Smooth muscle cell (in vitro differentiated cells): ENCODE data around the gene WDHD1. TPM values are rescaled to one million over a fixed set of nuclear protein-coding genes. Genes with fewer than 3 reads are reported as not detected.
"Not testable (repeated sequence)": the region's sequence is repeated elsewhere in the genome, so short reads cannot be mapped to it uniquely, and the experiment has no call there.

Experiments
- DNase-seq: peaks from one replicate; lab custom pipeline; 2025; ENCODE audit not compliant: unreplicated experiment; lab: John Stamatoyannopoulos, UW
- H2AFZ ChIP-seq: fragments of 200-600 bp; sonication (generic); 2 replicates; pipeline ENCODE4 v1.6.0; 2016; ENCODE audit warnings: antibody characterized with exemption, low read depth, mild to moderate bottlenecking
- H3F3A ChIP-seq: fragments of 200-600 bp; sonication (generic); 2 replicates; pipeline ENCODE4 v1.6.0; 2017; ENCODE audit warnings: antibody characterized with exemption, low read depth
- H3K27ac ChIP-seq: fragments of 200-600 bp; sonication (generic); 2 replicates; pipeline ENCODE4 v1.5.1; 2016; ENCODE audit warnings: low read depth, mild to moderate bottlenecking
- H3K27me3 ChIP-seq: fragments of 200-600 bp; sonication (generic); 2 replicates; pipeline ENCODE4 v1.6.1; 2016; ENCODE audit warnings: low read depth, mild to moderate bottlenecking
- H3K36me3 ChIP-seq: fragments of 200-600 bp; sonication (generic); 2 replicates; pipeline ENCODE4 v1.5.1; 2016; ENCODE audit warnings: low read depth
- H3K4me1 ChIP-seq: fragments of 200-600 bp; sonication (generic); 2 replicates; pipeline ENCODE4 v1.5.1; 2016; ENCODE audit warnings: low read depth
- H3K4me2 ChIP-seq: fragments of 200-600 bp; sonication (generic); 2 replicates; pipeline ENCODE4 v1.6.0; 2016; ENCODE audit warnings: mild to moderate bottlenecking
- H3K4me3 ChIP-seq: fragments of 200-600 bp; sonication (generic); 2 replicates; pipeline ENCODE4 v1.5.1; 2016; ENCODE audit warnings: mild to moderate bottlenecking
- H3K79me2 ChIP-seq: fragments of 200-600 bp; sonication (generic); 2 replicates; pipeline ENCODE4 v1.6.0; 2016; ENCODE audit warnings: low read depth, mild to moderate bottlenecking
- H3K9ac ChIP-seq: fragments of 200-600 bp; sonication (generic); 2 replicates; pipeline ENCODE4 v1.6.0; 2016; ENCODE audit warnings: low read depth
- H3K9me3 ChIP-seq: fragments of 200-600 bp; sonication (generic); replicated peaks from 2 replicates; pipeline ENCODE4 v1.5.1; 2016; ENCODE audit warnings: low read depth
- H4K20me1 ChIP-seq: fragments of 200-600 bp; sonication (generic); 2 replicates; pipeline ENCODE4 v1.6.0; 2016; ENCODE audit warnings: low read depth
- CTCF ChIP-seq: fragments of 200-600 bp; sonication (generic); IDR thresholded peaks from 2 replicates; pipeline ENCODE4 v1.5.1; 2017; ENCODE audit warnings: borderline replicate concordance, mild to moderate bottlenecking, antibody characterized with exemption; ENCODE audit not compliant: insufficient read depth, poor library complexity, severe bottlenecking
- WGBS: methylation state at CpG from one replicate; pipeline ENCODE4 v1.1.7; 2016; ENCODE audit warnings: low lambda C conversion rate; 5-methylcytosine and 5-hydroxymethylcytosine counted together
- polyA plus RNA-seq: library from polyadenylated mRNA; unstranded; fragments of >200 nt; fragmentation: Nextera tagmentation; extraction: Ambion mirVana; gene quantifications from 2 replicates; pipeline ENCODE4 v1.2.1, GENCODE V29; 2016
- total RNA-seq: library from RNA; depleted of rRNA; stranded (reverse); fragments of >200 nt; gene quantifications from 2 replicates; pipeline ENCODE4 v1.2.3, GENCODE V29; 2014

The WDHD1 gene
- total and polyA plus RNA-seq, 2 experiments from 2014 or later = 5.7 to 9.4 TPM

GRCh38 chr14:54919330-54919729, 107.6 kb downstream of the WDHD1 start:
- H3K4me1 ChIP-seq = no peaks in the 10 kb centered on the region

GRCh38 chr14:54918427-54918826, 108.5 kb downstream of the WDHD1 start:
- Histone ChIP-seq H2AFZ (no peak overlapping the region), H3K4me3 (no peak overlapping the region), H3F3A (no peaks in the 10 kb centered on the region), H4K20me1 (no peaks in the 10 kb centered on the region), H3K36me3 (no peaks in the 10 kb centered on the region), H3K9me3 (no peaks in the 10 kb centered on the region), H3K4me1 (no peaks in the 10 kb centered on the region), H3K27ac (no peak overlapping the region), H3K27me3 (no peaks in the 10 kb centered on the region), H3K79me2 (no peaks in the 10 kb centered on the region), H3K4me2 (no peak overlapping the region), H3K9ac (no peak overlapping the region)
- no peak for DNase-seq
- WGBS = 83% methylated on average over 5 of the region's 5 CpGs
- TF ChIP-seq CTCF = no peak

More at GRCh38 chr14:54919330-54919729, 107.6 kb downstream of the WDHD1 start:
- Histone ChIP-seq H3K27me3 (no peaks in the 10 kb centered on the region), H3K27ac (no peak overlapping the region), H3F3A (no peaks in the 10 kb centered on the region), H3K4me3 (no peak overlapping the region), H3K36me3 (no peaks in the 10 kb centered on the region), H4K20me1 (no peaks in the 10 kb centered on the region), H3K9ac (no peak overlapping the region), H3K79me2 (no peaks in the 10 kb centered on the region), H3K9me3 (no peaks in the 10 kb centered on the region), H3K4me2 (no peak overlapping the region), H2AFZ (no peak overlapping the region)
- TF ChIP-seq CTCF = no peak
- DNase-seq = no peak

- WGBS = 89% methylated on average over 1 of the region's 1 CpG
- H3K79me2 ChIP-seq = no peaks in the 10 kb centered on the region
- no peak overlapping the region for H2AFZ ChIP-seq
- H3K27me3 ChIP-seq = no peaks in the 10 kb centered on the region
- H3K4me3 ChIP-seq = no peak overlapping the region
- no peak for TF ChIP-seq CTCF
- H3K9ac ChIP-seq = no peak overlapping the region
- H3K27ac ChIP-seq = no peak overlapping the region
- H3K9me3 ChIP-seq = no peaks in the 10 kb centered on the region
- H3F3A ChIP-seq = no peaks in the 10 kb centered on the region
- DNase-seq = no peak
- H3K36me3 ChIP-seq = no peaks in the 10 kb centered on the region
- H4K20me1 ChIP-seq = no peaks in the 10 kb centered on the region
- H3K4me2 ChIP-seq = no peak overlapping the region
- H3K4me1 ChIP-seq = no peaks in the 10 kb centered on the region
These were observed 110.8 kb downstream of the WDHD1 start for GRCh38 chr14:54916101-54916500.

- DNase-seq = no peak
- H3K36me3 ChIP-seq = no peaks in the 10 kb centered on the region
- no peaks in the 10 kb centered on the region for H3K4me1 ChIP-seq
- H3K9me3 ChIP-seq = no peaks in the 10 kb centered on the region
- TF ChIP-seq CTCF = no peak
- H3K79me2 ChIP-seq = no peaks in the 10 kb centered on the region
- H3K27ac ChIP-seq = no peak overlapping the region
- H4K20me1 ChIP-seq = no peaks in the 10 kb centered on the region
- 93% methylated on average over 5 of the region's 5 CpGs for WGBS
- H2AFZ ChIP-seq = no peak overlapping the region
- H3K4me2 ChIP-seq = no peak overlapping the region
- no peak overlapping the region for H3K9ac ChIP-seq
- H3K27me3 ChIP-seq = peaks cover 3% of the 10 kb centered on the region
- no peak overlapping the region for H3K4me3 ChIP-seq
- no peaks in the 10 kb centered on the region for H3F3A ChIP-seq
These were observed 116.9 kb downstream of the WDHD1 start for GRCh38 chr14:54909817-54910558.

GRCh38 chr14:54908973-54909372, 117.9 kb downstream of the WDHD1 start:
- not testable (repeated sequence) for H3K27ac ChIP-seq, H3K36me3 ChIP-seq, H4K20me1 ChIP-seq, H3F3A ChIP-seq, H3K9me3 ChIP-seq, H3K27me3 ChIP-seq, H3K79me2 ChIP-seq, H3K9ac ChIP-seq, H2AFZ ChIP-seq, DNase-seq, H3K4me1 ChIP-seq, H3K4me3 ChIP-seq, H3K4me2 ChIP-seq
- 91% methylated on average over 4 of the region's 4 CpGs for WGBS
